GM19351 (cell line): Measurements from ENCODE around the gene PRDM2.
"Not testable (repeated sequence)": the region's sequence is repeated elsewhere in the genome, so short reads cannot be mapped to it uniquely, and the experiment has no call there.

ENCODE experiments used
- ATAC-seq: cut with Tn5 transposase; IDR thresholded peaks from one replicate; pipeline ENCODE4 v1.9.1; 2021; ENCODE audit warnings: mild to moderate bottlenecking, moderate library complexity; ENCODE audit not compliant: unreplicated experiment

The PRDM2 gene

DNA sequence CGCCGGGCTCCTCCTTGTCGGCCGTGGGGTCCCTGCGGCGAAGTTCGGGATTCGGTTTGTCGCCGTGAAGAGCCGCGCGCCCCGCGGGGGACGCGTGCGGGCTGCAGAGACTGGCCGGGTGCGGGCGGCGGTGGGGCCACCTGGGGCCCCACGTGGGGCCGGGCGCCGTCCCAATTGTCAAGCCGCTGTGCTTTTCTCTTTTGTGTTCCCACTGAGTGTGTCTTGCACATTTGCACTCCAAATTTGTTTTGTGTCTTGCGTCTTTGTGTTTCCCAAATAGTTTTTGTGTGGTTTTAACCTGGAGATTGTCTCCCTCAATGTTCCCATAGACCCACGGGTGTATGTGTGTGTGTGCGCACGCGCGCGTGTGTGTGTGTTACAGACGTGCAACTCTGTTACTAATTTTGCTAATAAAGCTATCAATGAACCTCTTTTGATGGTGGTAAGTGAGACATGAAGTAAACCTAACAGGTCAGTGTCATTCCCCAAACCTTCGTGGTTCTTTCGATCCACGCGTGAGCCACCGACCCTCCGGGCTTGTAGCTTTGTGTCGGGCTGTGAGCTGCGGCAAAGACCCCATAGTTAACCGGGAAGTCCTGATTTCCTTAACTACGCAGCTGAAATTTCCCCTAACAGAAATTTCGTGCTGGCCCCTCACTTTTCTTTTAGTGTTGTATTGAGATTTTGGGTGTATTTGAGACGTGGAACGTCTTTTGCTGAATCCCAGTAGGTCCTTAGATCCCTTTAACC, 708 bp downstream of the PRDM2 start:
- peak; percentile 26 for ATAC-seq

DNA sequence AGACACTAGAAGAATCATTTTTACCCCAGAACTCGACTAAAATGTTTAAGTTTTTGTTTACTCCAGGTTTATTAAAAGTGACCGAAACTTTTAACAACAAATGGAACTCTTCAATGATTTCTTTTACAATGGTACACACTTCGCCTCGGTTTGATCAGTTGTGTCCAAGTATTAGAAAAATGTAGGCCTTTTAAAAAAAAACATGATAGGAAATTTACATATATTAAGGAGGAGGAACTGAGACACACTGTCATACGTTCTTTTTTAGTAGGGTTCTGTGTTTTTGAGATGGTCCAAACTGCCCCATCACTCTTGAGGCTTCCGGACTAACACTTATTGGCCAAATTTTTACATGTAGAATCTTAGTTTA, 1.3 kb downstream of the PRDM2 start:
- no peak for ATAC-seq

DNA sequence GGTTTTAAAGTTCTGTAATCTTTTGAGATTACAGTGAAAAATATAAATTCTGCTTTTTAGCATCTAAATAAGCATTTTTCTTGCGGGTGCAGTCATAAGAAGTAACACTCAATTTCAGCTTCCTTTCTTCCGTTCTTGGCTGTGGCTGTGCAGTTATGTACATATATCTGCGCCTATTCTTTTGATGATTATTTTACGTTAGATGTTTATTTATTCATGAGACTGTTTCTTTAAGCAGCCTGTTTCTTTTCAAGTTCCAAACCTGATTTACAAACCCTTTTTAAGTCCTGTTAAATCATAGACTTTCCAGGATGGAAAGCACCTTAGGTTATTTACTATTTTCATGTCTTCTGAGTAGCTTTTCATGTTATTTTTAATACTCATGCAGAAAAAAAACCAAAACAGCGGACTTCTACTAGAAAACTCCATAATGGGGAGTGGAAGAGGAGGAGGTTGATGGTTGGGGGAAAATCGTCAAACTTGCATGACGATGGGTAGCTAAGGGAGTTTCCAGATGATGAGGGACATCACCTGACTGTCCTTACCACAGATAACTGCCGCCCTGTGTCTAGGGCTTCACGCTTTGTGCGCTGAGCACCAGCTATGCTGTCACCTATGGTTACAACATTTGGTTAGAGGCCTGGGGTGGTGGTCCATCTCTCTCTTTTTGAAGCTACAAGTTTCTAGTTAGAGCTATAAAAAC, 2.6 kb downstream of the PRDM2 start:
- peak; percentile 80 for ATAC-seq

DNA sequence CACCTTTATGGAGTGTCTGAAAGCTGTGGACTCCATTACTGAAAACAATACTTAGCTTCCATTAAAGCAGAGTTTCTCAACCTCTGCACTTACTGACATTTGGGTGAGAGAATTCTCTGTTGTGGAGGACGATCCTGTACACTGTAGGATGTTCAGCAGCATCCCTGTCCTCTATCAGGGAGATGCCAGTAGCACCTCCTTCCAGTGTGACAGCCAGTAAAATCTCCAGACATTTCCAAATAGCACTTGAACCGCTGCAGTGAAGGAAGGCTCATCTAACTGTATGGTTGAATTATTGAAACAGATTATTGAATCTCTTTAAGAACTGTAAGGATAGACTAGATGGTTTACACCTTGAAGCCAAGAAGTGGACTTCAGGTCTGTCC, 3.1 kb downstream of the PRDM2 start:
- no peak for ATAC-seq

DNA sequence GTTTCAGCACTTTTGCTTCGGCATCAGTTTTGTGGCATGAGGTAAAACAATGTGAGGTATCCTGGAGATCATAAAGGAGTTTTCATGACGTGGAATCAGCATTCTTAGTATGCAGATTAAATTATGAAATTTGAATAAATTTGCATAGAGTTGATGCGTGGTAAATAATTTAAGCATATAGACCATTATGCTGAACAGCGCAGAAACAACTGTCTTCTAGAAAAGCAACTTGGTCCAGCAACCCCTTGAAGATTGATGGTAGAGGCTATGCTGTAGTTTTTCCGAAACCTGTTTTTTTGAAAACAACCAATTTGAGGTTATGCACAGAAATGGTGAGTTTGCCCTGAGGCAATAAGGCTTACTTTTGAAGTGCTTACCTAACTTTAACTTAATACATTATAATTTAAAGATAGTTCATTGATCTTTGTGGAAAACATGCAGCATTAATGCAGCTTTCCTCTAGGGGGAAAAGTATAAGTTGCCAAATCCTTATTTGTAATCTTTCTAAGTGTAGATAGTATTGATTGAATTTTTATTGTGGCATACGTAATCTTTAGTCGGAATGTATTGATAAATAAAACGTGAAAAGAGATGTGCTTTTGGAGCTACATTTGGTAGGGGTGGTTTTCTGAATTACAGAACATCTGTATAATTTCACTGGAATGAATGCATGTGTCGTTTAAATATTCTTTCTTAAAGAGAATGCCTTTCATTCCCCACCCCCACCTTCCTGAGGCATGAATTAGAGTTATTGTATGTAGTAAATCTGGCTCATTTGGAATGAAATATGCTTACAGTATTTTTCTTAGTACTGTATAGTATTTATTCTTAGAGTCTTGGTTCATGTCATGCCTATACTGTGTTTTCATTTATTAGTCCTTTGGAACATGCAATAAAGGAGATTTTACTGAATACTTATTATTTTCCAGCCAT, 3.8 kb downstream of the PRDM2 start:
- no peak for ATAC-seq

DNA sequence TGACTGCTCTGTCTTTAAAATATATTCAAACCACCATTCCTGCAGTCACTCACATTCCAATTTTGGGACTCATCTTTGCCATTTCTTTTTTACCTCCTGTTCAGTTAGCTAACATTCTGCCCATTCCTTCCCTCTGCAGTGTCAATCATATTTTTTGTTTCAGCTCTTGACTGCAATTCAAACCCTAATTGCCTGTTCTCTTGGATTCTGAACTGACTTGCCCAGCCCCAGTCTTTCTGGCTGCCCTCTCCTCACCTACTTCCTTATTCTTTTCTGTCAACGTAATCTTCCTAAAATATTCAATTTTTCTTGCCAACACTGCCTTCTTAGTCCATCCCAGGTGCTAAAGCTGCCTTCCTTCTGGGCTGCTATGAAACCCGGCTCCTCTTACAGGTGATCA, 6.1 kb downstream of the PRDM2 start:
- ATAC-seq, result no peak

DNA sequence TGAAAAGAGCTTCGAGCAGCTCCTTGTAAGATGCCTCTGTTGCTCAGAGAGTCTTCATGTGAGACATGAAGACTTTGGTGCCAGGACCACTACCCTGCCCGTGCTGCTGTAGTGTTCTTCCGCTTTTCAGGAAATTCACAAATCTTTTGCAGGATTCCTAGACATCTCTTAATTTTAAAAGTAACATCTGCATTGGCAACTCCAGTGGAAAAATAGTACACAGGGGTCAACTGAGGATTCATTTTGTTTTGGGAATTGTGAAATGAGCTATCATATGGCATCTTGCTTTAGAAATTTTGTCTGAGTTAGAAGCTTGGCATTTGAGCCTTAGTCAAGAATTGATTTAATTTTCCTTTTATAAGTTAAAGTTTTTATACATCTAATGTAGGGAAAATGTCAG, 7.2 kb downstream of the PRDM2 start:
- ATAC-seq, result no peak

DNA sequence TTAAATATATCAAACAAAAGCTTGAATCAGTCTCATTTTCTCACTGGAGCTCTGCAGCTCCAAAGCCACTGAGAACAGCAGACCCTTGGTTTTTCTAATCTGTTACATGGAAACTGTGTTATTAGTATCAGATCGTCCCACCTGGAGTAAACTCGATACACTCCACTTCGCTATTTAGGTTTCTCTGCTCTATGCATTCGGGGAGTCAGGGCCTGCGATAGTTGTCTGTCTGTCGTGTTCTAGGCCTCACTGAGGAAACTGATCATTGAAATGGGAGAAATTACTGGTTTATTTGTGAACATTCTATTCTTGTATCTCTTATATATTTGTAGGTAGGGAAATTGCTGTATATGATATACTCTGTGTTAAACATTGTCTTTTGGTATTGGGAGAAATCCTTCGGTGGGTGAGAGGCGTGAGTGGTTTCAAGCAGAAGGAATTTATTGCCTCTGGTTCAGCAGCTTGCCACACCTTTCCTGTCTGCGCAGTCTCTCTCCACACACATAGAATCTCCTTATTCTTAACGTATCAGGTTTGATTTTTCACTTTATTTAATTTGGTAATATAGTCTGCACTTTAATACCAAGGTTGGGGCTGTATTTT, 8.5 kb downstream of the PRDM2 start:
- ATAC-seq, result no peak

DNA sequence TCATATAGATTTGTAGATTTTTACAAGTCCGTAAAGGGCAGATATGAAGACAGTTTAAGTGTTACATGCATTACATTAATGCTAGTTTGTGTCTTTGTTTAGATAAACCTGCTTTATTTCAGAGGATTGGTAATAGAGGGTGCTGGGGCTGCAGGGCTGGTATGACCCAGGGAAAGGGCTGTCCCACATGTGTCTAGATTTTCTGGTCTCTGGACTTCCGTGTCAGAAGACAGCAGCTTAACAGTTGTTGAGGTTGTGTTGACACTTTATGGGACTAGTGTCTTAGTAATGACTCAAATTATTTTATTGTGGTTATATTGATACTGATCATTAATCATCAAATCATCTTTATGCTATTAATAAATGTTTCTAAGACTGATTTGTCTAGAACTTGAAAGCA, 10.1 kb downstream of the PRDM2 start:
- ATAC-seq, result no peak

DNA sequence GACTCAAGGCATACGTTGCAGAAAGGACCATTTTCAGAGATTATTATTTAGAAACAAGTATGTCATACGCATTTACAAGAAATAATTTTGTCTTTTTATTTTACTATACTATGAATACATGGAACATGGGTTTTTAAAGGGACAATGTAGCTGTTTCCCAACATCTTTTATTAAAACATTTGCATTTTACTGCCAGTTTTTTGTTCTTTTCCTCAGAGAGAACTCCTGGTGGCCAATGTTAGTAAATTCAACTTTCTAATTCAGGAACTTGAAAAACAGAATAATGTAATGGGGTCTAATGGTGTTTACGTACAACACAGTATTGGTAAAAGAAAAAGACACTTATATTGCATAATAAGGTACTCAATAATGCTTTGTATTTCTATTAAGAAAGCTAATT, 14.9 kb downstream of the PRDM2 start:
- no peak for ATAC-seq

DNA sequence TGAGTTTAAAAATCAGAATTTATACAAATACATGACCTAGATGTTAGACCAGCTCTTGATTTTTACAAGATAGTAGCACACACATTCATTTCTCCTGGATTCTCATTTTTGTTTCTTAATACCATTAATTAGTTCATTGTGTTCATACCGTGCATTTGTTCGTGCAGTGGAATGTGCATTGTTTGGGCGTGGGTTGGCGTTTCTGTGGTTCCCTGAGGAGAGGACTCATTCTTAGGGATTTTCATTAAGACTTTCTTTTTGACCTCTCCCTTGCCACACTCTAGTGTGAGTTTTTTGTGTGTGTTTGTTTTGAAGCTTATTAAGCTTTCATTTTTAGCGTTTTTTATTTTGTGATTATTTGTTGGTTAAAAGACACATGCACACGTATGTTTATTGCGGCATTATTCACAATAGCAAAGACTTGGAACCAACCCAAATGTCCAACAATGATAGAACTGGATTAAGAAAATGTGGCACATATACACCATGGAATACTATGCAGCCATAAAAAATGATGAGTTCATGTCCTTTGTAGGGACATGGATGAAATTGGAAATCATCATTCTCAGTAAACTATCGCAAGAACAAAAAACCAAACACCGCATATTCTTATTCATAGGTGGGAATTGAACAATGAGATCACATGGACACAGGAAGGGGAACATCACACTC, 15.8 kb downstream of the PRDM2 start:
- not testable (repeated sequence) for ATAC-seq

DNA sequence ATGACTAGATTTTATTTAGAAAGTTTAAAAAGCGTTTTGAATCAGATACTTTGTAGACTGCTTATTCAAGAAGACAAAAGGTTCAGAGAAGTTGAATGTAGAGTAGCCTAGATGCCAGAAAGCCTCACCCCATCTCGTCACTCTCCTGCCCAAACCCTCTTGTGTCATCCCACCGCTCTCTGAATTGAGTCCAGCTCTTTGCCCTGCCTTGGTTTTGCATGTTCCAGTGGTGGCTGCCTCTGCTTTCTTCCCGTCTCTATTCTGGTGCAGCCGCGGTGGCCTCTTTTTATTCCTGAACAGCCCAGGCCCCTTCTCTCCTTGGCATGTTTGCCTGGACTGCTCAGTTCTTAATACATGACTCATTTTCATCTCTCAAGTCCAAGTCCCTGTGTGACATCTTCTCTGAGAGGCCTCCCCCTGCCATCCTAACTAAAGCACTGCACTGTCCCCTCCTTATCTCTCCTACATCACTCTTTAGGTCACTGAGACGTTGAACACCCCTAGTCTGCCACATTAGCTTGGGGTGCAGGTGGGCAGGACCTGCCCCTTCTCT, 22.9 kb downstream of the PRDM2 start:
- no peak for ATAC-seq

DNA sequence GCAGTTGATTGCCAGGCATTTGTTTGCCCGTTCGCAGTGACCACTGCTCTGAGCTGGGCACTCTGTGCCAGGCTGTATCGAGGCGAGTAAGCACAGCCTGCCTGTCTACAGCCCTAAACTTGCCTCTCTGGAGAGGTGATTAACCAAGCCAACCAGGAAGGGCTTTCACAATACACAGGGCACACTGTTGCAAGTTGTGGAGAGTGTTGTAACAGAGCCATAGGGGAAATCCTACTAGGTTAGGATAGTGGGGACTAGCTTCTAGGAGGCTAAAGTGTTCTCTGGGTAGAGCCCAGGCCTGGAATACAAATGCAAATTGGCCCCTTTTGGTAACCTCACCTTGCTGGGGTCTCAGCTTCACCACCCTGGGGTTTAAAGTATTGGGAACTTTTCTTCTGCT, 23.8 kb downstream of the PRDM2 start:
- no peak for ATAC-seq

DNA sequence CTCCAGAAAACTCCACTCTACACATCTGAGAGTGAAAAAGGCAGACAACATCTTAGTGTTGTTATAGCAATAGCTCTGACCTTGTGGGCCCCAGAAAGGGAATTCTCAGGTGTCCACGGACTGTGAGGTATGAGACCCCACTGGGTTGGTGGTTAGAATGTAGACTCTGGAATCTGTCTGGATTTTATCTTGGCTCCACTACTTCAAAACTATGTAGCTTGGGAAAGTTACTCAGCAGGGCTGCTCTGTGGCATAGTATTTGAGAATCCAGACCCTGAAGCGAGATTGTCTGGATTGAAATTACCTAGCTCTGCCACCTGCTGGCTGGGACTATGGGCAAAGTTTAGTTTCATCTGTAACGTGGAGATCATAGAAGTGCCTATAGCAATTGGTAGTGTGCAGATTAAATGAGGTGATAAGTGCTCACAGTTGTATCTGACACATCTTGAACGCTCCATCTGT, 25.8 kb downstream of the PRDM2 start:
- peak; percentile 38 for ATAC-seq

DNA sequence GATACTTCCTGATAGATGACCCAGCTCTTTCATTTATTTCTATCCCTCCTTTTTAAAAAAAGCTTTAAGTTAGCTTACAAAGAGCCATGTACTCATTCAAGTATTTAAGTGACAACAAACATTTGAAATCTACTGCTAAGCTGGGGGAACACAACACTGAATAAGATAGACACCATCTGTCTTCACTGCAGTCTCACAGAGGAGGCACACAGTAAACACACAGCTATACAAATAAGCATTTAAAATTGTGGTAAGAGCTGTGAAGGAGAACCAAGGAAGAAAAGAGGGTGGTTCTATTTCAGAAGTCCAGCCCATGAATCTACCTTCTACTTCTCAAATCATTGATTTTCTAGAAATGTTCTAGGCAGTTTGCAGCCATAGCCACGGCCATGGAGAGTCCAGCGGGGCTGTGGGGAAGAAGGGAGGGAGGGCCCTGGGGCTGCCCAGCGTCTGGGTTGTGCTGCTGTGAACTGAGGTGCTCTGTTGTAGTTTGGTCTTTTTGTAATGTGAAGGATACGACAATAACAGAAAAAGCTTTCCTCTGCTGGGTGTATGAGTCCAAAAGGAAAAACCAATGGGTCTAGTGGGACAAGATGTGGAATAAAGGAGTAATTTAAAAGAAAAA, 28.2 kb downstream of the PRDM2 start:
- ATAC-seq, result no peak

DNA sequence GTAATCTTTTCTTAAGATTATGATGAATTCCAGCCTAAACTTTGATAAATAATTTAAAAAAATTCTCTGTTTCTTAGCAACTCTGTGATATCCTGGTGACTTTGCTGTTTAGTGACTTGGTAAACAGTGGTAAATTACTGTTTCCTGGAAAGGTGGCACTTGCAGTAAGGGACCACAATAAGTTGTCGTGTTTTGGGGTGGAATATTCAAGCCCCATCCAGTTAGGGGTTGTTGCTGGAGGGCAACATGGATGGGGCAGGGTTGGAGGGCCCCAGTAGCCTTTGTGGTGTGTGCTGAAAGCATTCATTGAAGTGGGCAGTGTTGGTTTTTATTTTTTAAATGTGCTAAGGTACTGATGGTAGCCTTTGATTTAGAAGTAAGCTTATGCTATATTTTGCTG, 30.3 kb downstream of the PRDM2 start:
- peak; percentile 1 for ATAC-seq

DNA sequence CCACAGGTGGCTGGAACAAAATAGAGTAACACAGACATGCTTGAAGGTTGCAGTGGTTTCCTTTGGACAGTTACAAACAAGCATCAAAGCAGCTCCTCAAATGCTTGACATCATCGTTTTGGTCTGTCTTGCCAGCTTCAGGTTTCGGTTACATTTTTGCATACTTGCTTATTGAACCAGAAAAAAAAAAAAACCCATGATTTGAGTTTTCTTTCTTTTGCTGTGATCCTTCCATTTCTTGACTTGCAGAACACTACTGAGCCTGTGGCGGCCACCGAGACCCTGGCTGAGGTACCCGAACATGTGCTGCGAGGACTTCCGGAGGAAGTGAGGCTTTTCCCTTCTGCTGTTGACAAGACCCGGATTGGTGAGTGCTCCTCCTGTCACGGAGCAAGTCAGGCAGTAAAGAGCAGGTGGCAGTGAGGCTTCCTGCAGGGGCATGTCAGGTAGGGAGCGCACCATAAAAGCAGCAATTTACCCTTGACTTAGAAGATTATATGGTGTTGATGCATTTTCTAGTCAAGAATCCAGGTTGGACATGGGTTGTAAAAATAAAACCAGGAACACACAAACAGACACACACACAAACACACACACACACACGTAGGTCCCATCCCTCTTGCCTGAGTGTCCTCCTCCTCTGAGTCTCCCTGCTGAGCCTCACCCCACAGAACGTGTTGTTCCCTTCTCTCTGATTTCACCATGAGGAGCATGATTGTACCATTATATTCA, 30.9 kb downstream of the PRDM2 start:
- peak; percentile 89 for ATAC-seq

DNA sequence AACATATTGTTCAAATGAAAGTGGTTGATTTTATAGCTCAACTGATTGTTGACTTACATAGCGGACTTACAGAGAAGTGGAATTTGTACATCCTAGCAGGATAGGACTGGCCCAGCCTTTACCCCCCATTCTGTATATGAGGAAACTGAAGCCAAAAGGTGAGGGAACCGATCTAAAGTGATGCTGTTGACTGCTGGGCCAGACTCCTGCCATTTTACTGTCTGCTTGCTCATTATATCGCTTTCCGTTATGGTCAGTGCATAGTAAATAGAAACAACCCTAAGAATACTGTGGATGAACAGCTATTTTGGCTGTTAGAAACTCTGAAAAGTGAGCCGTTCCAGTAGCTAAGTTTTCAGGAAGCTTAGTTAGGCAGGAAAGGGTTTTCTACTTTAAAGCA, 31.9 kb downstream of the PRDM2 start:
- ATAC-seq, result no peak

DNA sequence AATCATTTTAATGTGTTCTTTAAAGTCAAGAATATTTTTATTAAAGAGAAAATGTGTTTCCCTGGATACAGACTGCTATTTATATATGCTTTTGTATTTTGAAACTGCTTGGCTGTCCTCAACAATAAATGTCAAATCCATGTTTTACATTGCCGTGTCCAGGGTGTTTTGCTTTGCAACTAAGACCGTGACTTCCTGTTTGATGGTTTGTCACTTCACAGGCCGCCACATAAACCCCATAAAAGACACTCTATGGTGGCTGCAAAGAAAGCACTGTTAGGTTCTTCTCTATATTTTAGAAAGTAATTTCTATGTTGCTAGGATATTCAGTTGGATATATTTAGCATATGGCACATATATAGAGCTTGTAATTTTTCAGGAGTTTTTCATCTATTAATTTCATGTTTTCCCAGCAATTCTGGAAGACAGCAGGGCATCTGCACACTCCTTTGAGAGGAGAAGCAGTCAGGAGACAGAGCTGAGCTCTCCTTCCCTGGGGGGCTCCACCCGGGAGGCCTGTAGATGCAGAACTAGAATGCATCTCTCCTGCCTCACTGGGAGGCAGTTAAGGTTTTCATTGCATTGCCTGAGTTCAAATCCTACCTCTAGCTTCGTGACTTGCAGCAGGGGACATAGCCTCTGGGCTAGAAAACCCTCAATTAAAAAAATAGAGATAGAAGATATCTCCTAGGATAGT, 33.1 kb downstream of the PRDM2 start:
- no peak for ATAC-seq
